SJSA1 (cell line): ENCODE measurements around the gene IGFL1. TPM values are rescaled to one million over a fixed set of nuclear protein-coding genes. Genes with fewer than 3 reads are reported as not detected.

ENCODE experiments used
- DNase-seq, 2 experiments: peaks; one replicate each; pipeline ENCODE4 v3.0.0-alpha.2; 2015 to 2020; ENCODE audit warnings: low spot score in 2 of 2, low read depth in 1 of 2
- H3K27ac ChIP-seq: fragments of 250-450 bp; sonication (Bioruptor Pico); 2 replicates; pipeline ENCODE4 v1.5.1; 2020; ENCODE audit warnings: mild to moderate bottlenecking, moderate library complexity
- H3K27me3 ChIP-seq: fragments of 250-450 bp; sonication (Bioruptor Pico); replicated peaks from 2 replicates; pipeline ENCODE4 v1.5.1; 2020; ENCODE audit warnings: mild to moderate bottlenecking, moderate library complexity
- H3K36me3 ChIP-seq: fragments of 250-450 bp; sonication (Bioruptor Pico); 2 replicates; pipeline ENCODE4 v1.5.1; 2020; ENCODE audit warnings: mild to moderate bottlenecking
- H3K4me1 ChIP-seq: fragments of 250-450 bp; sonication (Bioruptor Pico); replicated peaks from 2 replicates; pipeline ENCODE4 v1.6.1; 2021; ENCODE audit warnings: mild to moderate bottlenecking
- H3K4me3 ChIP-seq: fragments of 250-450 bp; sonication (Bioruptor Pico); 2 replicates; pipeline ENCODE4 v1.5.1; 2020; ENCODE audit warnings: mild to moderate bottlenecking
- H3K9me3 ChIP-seq: fragments of 250-450 bp; sonication (Bioruptor Pico); replicated peaks from 2 replicates; pipeline ENCODE4 v1.5.1; 2020; ENCODE audit warnings: mild to moderate bottlenecking
- total RNA-seq: library from RNA; depleted of rRNA; stranded (reverse); fragments of >200 nt; shearing (Covaris generic); gene quantifications from 2 replicates; pipeline ENCODE4 v1.2.3, GENCODE V29; 2014; rRNA removed

Gene IGFL1
- total RNA-seq, 1 experiment from 2014 or later: not detected

GRCh38 chr19:46279177-46279576 lies 49.6 kb downstream of the IGFL1 start:
- no peaks in the 10 kb centered on the region for H3K36me3 ChIP-seq
- H3K27ac ChIP-seq: no peak overlapping the region
- H3K4me1 ChIP-seq: peaks cover under 1% of the 10 kb centered on the region; the same call in 1 of the 2 replicates
- no peak for DNase-seq
- no peaks in the 10 kb centered on the region for H3K9me3 ChIP-seq
- H3K4me3 ChIP-seq: no peak overlapping the region
- no peaks in the 10 kb centered on the region for H3K27me3 ChIP-seq

Other genes starting within 250 kb of the IGFL1 start
- 4.3 and 7.4 TPM in 2 replicates for gene CCDC61, start 234.3 kb upstream of the IGFL1 start, total RNA-seq
- not detected in 2 replicates for gene PGLYRP1, start 206.7 kb upstream of the IGFL1 start, total RNA-seq
- not detected in 2 replicates for gene IGFL4, start 188.7 kb upstream of the IGFL1 start, total RNA-seq
- not detected in 2 replicates for gene IGFL3, start 105.1 kb upstream of the IGFL1 start, total RNA-seq
- not detected in 2 replicates for gene IGFL2, start 81.5 kb upstream of the IGFL1 start, total RNA-seq
- gene HIF3A, start 67.3 kb downstream of the IGFL1 start, total RNA-seq: not detected in 2 replicates
- gene PPP5C, start 117.3 kb downstream of the IGFL1 start, total RNA-seq: 77.3 and 79.9 TPM in 2 replicates
- 12.5 and 18.6 TPM in 2 replicates for gene CCDC8, start 183.8 kb downstream of the IGFL1 start, total RNA-seq
- not detected in 2 replicates for gene PNMA8C, start 199.2 kb downstream of the IGFL1 start, total RNA-seq
- gene PNMA8A, start 241.8 kb downstream of the IGFL1 start, total RNA-seq: 7.6 and 8.1 TPM in 2 replicates